HG02678 (cell line): ENCODE data around the gene SOS1.
"Not testable (repeated sequence)": the region's sequence is repeated elsewhere in the genome, so short reads cannot be mapped to it uniquely, and the experiment has no call there.

ENCODE experiments used
- ATAC-seq: cut with Tn5 transposase; IDR thresholded peaks from one replicate; pipeline ENCODE4 v1.9.1; 2021; ENCODE audit warnings: mild to moderate bottlenecking, moderate library complexity; ENCODE audit not compliant: unreplicated experiment

The SOS1 gene

GRCh38 chr2:38977047-38977446 is 143.8 kb downstream of the SOS1 start:
- no peak for ATAC-seq

GRCh38 chr2:38975042-38975441 is 145.8 kb downstream of the SOS1 start:
- no peak for ATAC-seq

GRCh38 chr2:38973266-38973665 is 147.6 kb downstream of the SOS1 start:
- no peak for ATAC-seq

- ATAC-seq = no peak
Observed at GRCh38 chr2:38971377-38971776, 149.5 kb downstream of the SOS1 start.

GRCh38 chr2:38968021-38968420 is 152.8 kb downstream of the SOS1 start:
- ATAC-seq = no peak

GRCh38 chr2:38966678-38967077 is 154.2 kb downstream of the SOS1 start:
- ATAC-seq = no peak

GRCh38 chr2:38966006-38966405 is 154.8 kb downstream of the SOS1 start:
- ATAC-seq = no peak

- no peak for ATAC-seq
Observed at GRCh38 chr2:38960609-38961320, 160.1 kb downstream of the SOS1 start.

- peak; percentile 89 for ATAC-seq
Observed at GRCh38 chr2:38959938-38960608, 160.8 kb downstream of the SOS1 start.

- ATAC-seq = no peak
Observed at GRCh38 chr2:38959466-38959865, 161.4 kb downstream of the SOS1 start.

- no peak for ATAC-seq
Observed at GRCh38 chr2:38957972-38958371, 162.9 kb downstream of the SOS1 start.

GRCh38 chr2:38951766-38952165 is 169.1 kb downstream of the SOS1 start:
- ATAC-seq = no peak

GRCh38 chr2:38948995-38949394 is 171.9 kb downstream of the SOS1 start:
- no peak for ATAC-seq

- no peak for ATAC-seq
Observed at GRCh38 chr2:38948387-38948882, 172.4 kb downstream of the SOS1 start.

GRCh38 chr2:38947241-38948239 is 173.3 kb downstream of the SOS1 start:
- peak; percentile 78 for ATAC-seq

- no peak for ATAC-seq
Observed at GRCh38 chr2:38945911-38946310, 174.9 kb downstream of the SOS1 start.

- no peak for ATAC-seq
Observed at GRCh38 chr2:38945372-38945771, 175.5 kb downstream of the SOS1 start.

- no peak for ATAC-seq
Observed at GRCh38 chr2:38943784-38944183, 177.1 kb downstream of the SOS1 start.

GRCh38 chr2:38940746-38941145 is 180.1 kb downstream of the SOS1 start:
- ATAC-seq = no peak

GRCh38 chr2:38937548-38937947 is 183.3 kb downstream of the SOS1 start:
- no peak for ATAC-seq

GRCh38 chr2:38936516-38936915 is 184.3 kb downstream of the SOS1 start:
- not testable (repeated sequence) for ATAC-seq
